ENCODE measurements around the gene KLHL6. TPM values are rescaled to one million over a fixed set of nuclear protein-coding genes. Genes with fewer than 3 reads are reported as not detected.

KLHL6 gene
- total RNA-seq = 24.7 TPM
- long read RNA-seq, full-length matches to known transcripts = 3 of 10 reads
- long read RNA-seq, partial matches to known transcripts = 7 of 10 reads
- long read RNA-seq, other reads (novel, unspliced or antisense) = 0 of 10 reads

GRCh38 chr3:183555541-183556081, at the start of gene KLHL6:
Gene KLHL6, minus strand, starts transcription at chr3:183555706. Its CDS starts 53 bp downstream, at chr3:183555653.
- peak; percentile 89 for ATAC-seq
- intact Hi-C loops (cut with DNase I) = no loop called here
- no peak for TF ChIP-seq CTCF (IDR thresholded peaks at IDR 0.05)
- Histone ChIP-seq H3K36me3 (no peaks in the 10 kb centered on the region), H3K27me3 (no peaks in the 10 kb centered on the region), H3K4me1 (peaks cover 7% of the 10 kb centered on the region), H3K27ac (peak within 1 kb of the TSS; percentile 74), H3K9me3 (no peaks in the 10 kb centered on the region), H3K4me3 (peak within 1 kb of the TSS; percentile 49)
- DNase-seq = peak; percentile 74

- H3K4me3 ChIP-seq = no peak overlapping the region
- H3K27ac ChIP-seq = no peak overlapping the region
- H3K36me3 ChIP-seq = no peaks in the 10 kb centered on the region
- intact Hi-C loops (cut with DNase I) = no loop called here
- H3K9me3 ChIP-seq = peaks cover 7% of the 10 kb centered on the region
- TF ChIP-seq CTCF (IDR thresholded peaks at IDR 0.05) = no peak
- no peaks in the 10 kb centered on the region for H3K27me3 ChIP-seq
- no peak for ATAC-seq
- DNase-seq = no peak
- no peaks in the 10 kb centered on the region for H3K4me1 ChIP-seq
Observed at GRCh38 chr3:183597959-183598358, 42.5 kb upstream of the KLHL6 start.

GRCh38 chr3:183594636-183595035, 39.1 kb upstream of the KLHL6 start:
- Histone ChIP-seq H3K36me3 (no peaks in the 10 kb centered on the region), H3K4me1 (no peaks in the 10 kb centered on the region), H3K4me3 (no peak overlapping the region), H3K27ac (no peak overlapping the region), H3K27me3 (no peaks in the 10 kb centered on the region), H3K9me3 (peaks cover 7% of the 10 kb centered on the region)
- intact Hi-C loops (cut with DNase I) = no loop called here
- no peak for DNase-seq
- ATAC-seq = no peak
- no peak for TF ChIP-seq CTCF (IDR thresholded peaks at IDR 0.05)

- intact Hi-C loops (cut with DNase I) = no loop called here
- H3K4me3 ChIP-seq = no peak overlapping the region
- H3K27ac ChIP-seq = no peak overlapping the region
- H3K36me3 ChIP-seq = no peaks in the 10 kb centered on the region
- no peaks in the 10 kb centered on the region for H3K4me1 ChIP-seq
- no peak for ATAC-seq
- TF ChIP-seq CTCF (IDR thresholded peaks at IDR 0.05) = no peak
- H3K9me3 ChIP-seq = no peaks in the 10 kb centered on the region
- H3K27me3 ChIP-seq = no peaks in the 10 kb centered on the region
- DNase-seq = no peak
Observed at GRCh38 chr3:183592821-183593220, 37.3 kb upstream of the KLHL6 start.

- DNase-seq (no peak), ATAC-seq (no peak)
- no peaks in the 10 kb centered on the region for H3K36me3 ChIP-seq
- H3K4me3 ChIP-seq = no peak overlapping the region
- H3K27me3 ChIP-seq = no peaks in the 10 kb centered on the region
- peaks cover 8% of the 10 kb centered on the region for H3K4me1 ChIP-seq
- no peaks in the 10 kb centered on the region for H3K9me3 ChIP-seq
- intact Hi-C loops (cut with DNase I) = no loop called here
- TF ChIP-seq CTCF (IDR thresholded peaks at IDR 0.05) = peak; percentile 36
- no peak overlapping the region for H3K27ac ChIP-seq
Observed at GRCh38 chr3:183591881-183592521, 36.5 kb upstream of the KLHL6 start.
